Mucosa of descending colon (tissue), 3 donors: ENCODE data around the gene MAP7D1. TPM values are rescaled to one million over a fixed set of nuclear protein-coding genes. Genes with fewer than 3 reads are reported as not detected.

Experiments
- ATAC-seq: fragments of 200-7000 bp; cut with Tn5 transposase; one replicate; pipeline ENCODE4 v1.9.1; 2020; ENCODE audit warnings: mild to moderate bottlenecking, moderate library complexity
- DNase-seq, 3 donors: peaks; one replicate each; pipeline ENCODE4 v3.0.0-alpha.2; 2020
- H3K36me3 ChIP-seq: fragments of 200-600 bp; one replicate; pipeline ENCODE4 v1.8.0; 2021; ENCODE audit warnings: low read depth, mild to moderate bottlenecking
- H3K4me1 ChIP-seq: fragments of 200-600 bp; one replicate; pipeline ENCODE4 v1.8.0; 2021; ENCODE audit warnings: low read depth, mild to moderate bottlenecking
- H3K4me3 ChIP-seq: fragments of 200-600 bp; one replicate; pipeline ENCODE4 v1.8.0; 2021; ENCODE audit warnings: mild to moderate bottlenecking
- H3K9me3 ChIP-seq: fragments of 200-600 bp; one replicate; pipeline ENCODE4 v1.8.0; 2021; ENCODE audit warnings: mild to moderate bottlenecking
- CTCF ChIP-seq: fragments of 200-600 bp; IDR thresholded peaks from one replicate; pipeline ENCODE4 v1.8.0; 2022; ENCODE audit warnings: antibody characterized with exemption, mild to moderate bottlenecking
- intact Hi-C, 2 donors: fragments of 100-400 bp; cut with DNase I in 1 of 2; cut with micrococcal nuclease in 1 of 2; formaldehyde crosslinking; loops; one replicate each; pipeline versions ENCODE4 v1.11.0 to v1.11.1; 2022; cut with DNase I, micrococcal nuclease
- total RNA-seq, 3 donors: library from RNA; stranded (reverse); fragmentation: NEBNext Ultra II Directional in 2 of 3; extraction: Animal tissue kit (Norgen Biotek cat#: 25700) in 2 of 3; gene quantifications; one replicate each; pipeline versions ENCODE4 v1.2.1 to v1.2.4, GENCODE V29; 2021 to 2023
- donor health status: DM: no; HTN: no; CAD: no; lungs with moderate emphysema.
- donor health status: DM: no; HTN: no; CAD: no.
- donor health status: DM: no; HTN: yes; CAD: no.

MAP7D1 gene
- total RNA-seq, 3 donors from 2014 or later: 41.5 to 161 (median 61.9) TPM

GRCh38 chr1:36111151-36111550 lies 44.8 kb upstream of the MAP7D1 start:
- DNase-seq (no peak), ATAC-seq (no peak)
- Histone ChIP-seq H3K4me3 (no peak overlapping the region), H3K9me3 (no peaks in the 10 kb centered on the region), H3K4me1 (no peaks in the 10 kb centered on the region), H3K36me3 (no peaks in the 10 kb centered on the region)
- no peak for TF ChIP-seq CTCF
- intact Hi-C loops: no loop called here

- ATAC-seq (no peak), DNase-seq (no peak)
- H3K36me3 ChIP-seq: no peaks in the 10 kb centered on the region
- H3K4me1 ChIP-seq: no peaks in the 10 kb centered on the region
- no peak overlapping the region for H3K4me3 ChIP-seq
- H3K9me3 ChIP-seq: no peaks in the 10 kb centered on the region
- no peak for TF ChIP-seq CTCF
- intact Hi-C loops: no loop called here
These were observed 43.1 kb upstream of the MAP7D1 start for GRCh38 chr1:36112823-36113222.

GRCh38 chr1:36114371-36114770 lies 41.6 kb upstream of the MAP7D1 start:
- TF ChIP-seq CTCF: no peak
- H3K4me1 ChIP-seq: no peaks in the 10 kb centered on the region
- no peaks in the 10 kb centered on the region for H3K9me3 ChIP-seq
- DNase-seq (no peak), ATAC-seq (no peak)
- intact Hi-C loops: no loop called here
- no peak overlapping the region for H3K4me3 ChIP-seq
- H3K36me3 ChIP-seq: no peaks in the 10 kb centered on the region

- intact Hi-C loops: no loop called here
- DNase-seq: no peak
- no peak for ATAC-seq
These were observed 40.7 kb upstream of the MAP7D1 start for GRCh38 chr1:36115200-36115669.

GRCh38 chr1:36115931-36116330 lies 40.0 kb upstream of the MAP7D1 start:
- DNase-seq (no peak), ATAC-seq (no peak)
- intact Hi-C loops: no loop called here
- TF ChIP-seq CTCF: no peak
- no peaks in the 10 kb centered on the region for H3K36me3 ChIP-seq
- no peaks in the 10 kb centered on the region for H3K4me1 ChIP-seq
- H3K9me3 ChIP-seq: no peaks in the 10 kb centered on the region
- H3K4me3 ChIP-seq: no peak overlapping the region

More at GRCh38 chr1:36115200-36115669, 40.7 kb upstream of the MAP7D1 start:
- TF ChIP-seq CTCF: no peak
- H3K36me3 ChIP-seq: no peaks in the 10 kb centered on the region
- H3K4me3 ChIP-seq: no peak overlapping the region
- H3K9me3 ChIP-seq: no peaks in the 10 kb centered on the region
- no peaks in the 10 kb centered on the region for H3K4me1 ChIP-seq

- TF ChIP-seq CTCF: no peak
- H3K4me1 ChIP-seq: no peaks in the 10 kb centered on the region
- ATAC-seq (no peak), DNase-seq (no peak)
- intact Hi-C loops: no loop called here
- no peak overlapping the region for H3K4me3 ChIP-seq
- H3K9me3 ChIP-seq: no peaks in the 10 kb centered on the region
- H3K36me3 ChIP-seq: no peaks in the 10 kb centered on the region
These were observed 39.1 kb upstream of the MAP7D1 start for GRCh38 chr1:36116901-36117300.
